Trophoblast cell (in vitro differentiated cells and primary cell): ENCODE data around the gene PRR14.
"Not testable (repeated sequence)": the region's sequence is repeated elsewhere in the genome, so short reads cannot be mapped to it uniquely, and the experiment has no call there.

Experiments
- DNase-seq, 2 donors: peaks; one replicate each; pipeline ENCODE4 v3.0.0-alpha.2; 2016
- H2AFZ ChIP-seq: 2 replicates; pipeline ENCODE4 v1.6.1; 2013; ENCODE audit warnings: low read length, moderate library complexity, mild to moderate bottlenecking; ENCODE audit not compliant: insufficient read depth, poor library complexity
- H2AK5ac ChIP-seq: 2 replicates; pipeline ENCODE4 v1.6.1; 2013; ENCODE audit warnings: mild to moderate bottlenecking, low read length
- H2BK120ac ChIP-seq: 2 replicates; pipeline ENCODE4 v1.6.1; 2013; ENCODE audit warnings: low read length, mild to moderate bottlenecking, moderate library complexity; ENCODE audit not compliant: insufficient read depth, poor library complexity
- H2BK12ac ChIP-seq: 2 replicates; pipeline ENCODE4 v1.6.1; 2013; ENCODE audit warnings: mild to moderate bottlenecking, low read length, moderate library complexity
- H2BK5ac ChIP-seq: 2 replicates; pipeline ENCODE4 v1.6.1; 2013; ENCODE audit warnings: low read length, low read depth, moderate library complexity, mild to moderate bottlenecking; ENCODE audit not compliant: poor library complexity
- H3K14ac ChIP-seq: 2 replicates; pipeline ENCODE4 v1.6.1; 2013; ENCODE audit warnings: mild to moderate bottlenecking, low read length
- H3K18ac ChIP-seq: 2 replicates; pipeline ENCODE4 v1.6.1; 2013; ENCODE audit warnings: mild to moderate bottlenecking, low read length
- H3K23ac ChIP-seq: 2 replicates; pipeline ENCODE4 v1.6.1; 2013; ENCODE audit warnings: low read length
- H3K27ac ChIP-seq: 2 replicates; pipeline ENCODE4 v1.5.1; 2013; ENCODE audit warnings: low read depth, mild to moderate bottlenecking, inconsistent platforms, low read length, moderate library complexity
- H3K27me3 ChIP-seq: 2 replicates; pipeline ENCODE4 v1.6.1; 2013; ENCODE audit warnings: inconsistent platforms, mild to moderate bottlenecking, low read length, moderate library complexity; ENCODE audit not compliant: insufficient read depth
- H3K36me3 ChIP-seq, 2 experiments: 1 replicate in 1 of 2; 2 replicates in 1 of 2; pipeline ENCODE4 v1.6.1; 2013; ENCODE audit warnings: low read length in 2 of 2, mild to moderate bottlenecking in 2 of 2, moderate library complexity in 1 of 2; ENCODE audit not compliant: insufficient read depth in 2 of 2, control insufficient read depth in 1 of 2
- H3K4ac ChIP-seq: 2 replicates; pipeline ENCODE4 v1.6.1; 2013; ENCODE audit warnings: low read depth, mild to moderate bottlenecking, low read length, moderate library complexity
- H3K4me1 ChIP-seq, 2 experiments: 1 replicate in 1 of 2; 2 replicates in 1 of 2; pipeline ENCODE4 v1.6.1; 2013; ENCODE audit warnings: low read length in 2 of 2, mild to moderate bottlenecking in 2 of 2, moderate library complexity in 1 of 2; ENCODE audit not compliant: insufficient read depth in 2 of 2, control insufficient read depth in 1 of 2
- H3K4me2 ChIP-seq: 2 replicates; pipeline ENCODE4 v1.6.1; 2013; ENCODE audit warnings: inconsistent platforms, mild to moderate bottlenecking, low read length, moderate library complexity
- H3K4me3 ChIP-seq: 2 replicates; pipeline ENCODE4 v1.5.1; 2013; ENCODE audit warnings: mild to moderate bottlenecking, low read depth, low read length, inconsistent platforms
- H3K79me1 ChIP-seq: one replicate; pipeline ENCODE4 v1.6.1; 2013; ENCODE audit warnings: low read length
- H3K79me2 ChIP-seq: 2 replicates; pipeline ENCODE4 v1.6.1; 2013; ENCODE audit warnings: low read length, mild to moderate bottlenecking; ENCODE audit not compliant: control insufficient read depth, insufficient read depth, poor library complexity
- H3K9ac ChIP-seq: 2 replicates; pipeline ENCODE4 v1.6.1; 2013; ENCODE audit warnings: mild to moderate bottlenecking, low read length
- H3K9me3 ChIP-seq: 2 replicates; pipeline ENCODE4 v1.6.1; 2013; ENCODE audit warnings: low read depth, mild to moderate bottlenecking, control low read depth, inconsistent platforms, low read length; ENCODE audit not compliant: insufficient read depth
- H4K12ac ChIP-seq: 2 replicates; pipeline ENCODE4 v1.6.1; 2013; ENCODE audit warnings: low read depth, mild to moderate bottlenecking, low read length, moderate library complexity
- H4K8ac ChIP-seq: 2 replicates; pipeline ENCODE4 v1.6.1; 2013; ENCODE audit warnings: low read depth, mild to moderate bottlenecking, low read length, moderate library complexity
- H4K91ac ChIP-seq: one replicate; pipeline ENCODE4 v1.6.1; 2013; ENCODE audit warnings: low read depth, mild to moderate bottlenecking, low read length, moderate library complexity
- WGBS: extraction: QIAGEN DNeasy Blood & Tissue Kit; methylation state at CpG from one replicate; pipeline ENCODE4 v1.1.7; 2013; ENCODE audit warnings: missing lambda C conversion rate; ENCODE audit not compliant: insufficient read length, insufficient coverage; ENCODE audit errors: extremely low coverage; 5-methylcytosine and 5-hydroxymethylcytosine counted together

PRR14 gene

DNA sequence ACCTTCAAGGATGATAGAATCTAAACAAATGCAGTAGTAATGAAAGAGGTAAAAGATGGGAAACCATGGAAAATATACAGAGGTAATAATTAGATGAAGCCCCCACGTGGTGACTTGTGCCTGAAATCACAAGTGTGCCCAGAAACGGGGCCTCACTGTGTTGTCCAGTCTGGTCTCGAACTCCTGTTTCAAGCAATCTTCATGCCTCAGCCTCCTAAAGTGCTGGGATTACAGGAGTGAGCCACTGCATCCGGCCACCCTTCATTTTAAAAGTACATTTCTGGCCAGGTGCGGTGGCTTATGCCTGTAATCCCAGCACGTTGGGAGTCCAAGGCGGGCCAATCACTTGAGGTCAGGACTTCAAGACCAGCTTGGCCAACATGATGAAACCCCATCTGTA, 14.2 kb upstream of the PRR14 start:
- peaks cover 9% of the 10 kb centered on the region for H3K79me1 ChIP-seq
- H3K9ac ChIP-seq, result no peak overlapping the region
- H4K8ac ChIP-seq, result no peak overlapping the region
- H3K27me3 ChIP-seq, result no peaks in the 10 kb centered on the region
- no peak overlapping the region for H2AK5ac ChIP-seq
- H3K23ac ChIP-seq, result no peak overlapping the region
- no peak overlapping the region for H3K27ac ChIP-seq
- no CpG with 5 or more reads among the region's 7 CpGs for WGBS
- H3K36me3 ChIP-seq, result no peaks in the 10 kb centered on the region
- peaks cover 0 to 2% of the 10 kb centered on the region in 2 experiments for H3K4me1 ChIP-seq
- H3K9me3 ChIP-seq, result no peaks in the 10 kb centered on the region
- no peak for DNase-seq
- no peak overlapping the region for H4K91ac ChIP-seq
- H2BK5ac ChIP-seq, result no peak overlapping the region
- no peak overlapping the region for H2BK12ac ChIP-seq
- no peak overlapping the region for H2AFZ ChIP-seq
- H3K4me2 ChIP-seq, result no peak overlapping the region
- H3K14ac ChIP-seq, result no peak overlapping the region
- H2BK120ac ChIP-seq, result no peak overlapping the region
- H3K79me2 ChIP-seq, result peaks cover 4% of the 10 kb centered on the region
- H3K18ac ChIP-seq, result no peak overlapping the region
- H3K4ac ChIP-seq, result no peak overlapping the region
- no peak overlapping the region for H4K12ac ChIP-seq
- H3K4me3 ChIP-seq, result no peak overlapping the region

- H3K23ac ChIP-seq, H4K12ac ChIP-seq, H2AK5ac ChIP-seq, H3K79me2 ChIP-seq, H3K79me1 ChIP-seq, H3K4me2 ChIP-seq, H3K14ac ChIP-seq, H3K9ac ChIP-seq, H3K4me1 ChIP-seq, H4K8ac ChIP-seq, DNase-seq, H2BK5ac ChIP-seq, H3K9me3 ChIP-seq, H3K36me3 ChIP-seq, H3K27me3 ChIP-seq, H2BK120ac ChIP-seq, H3K4ac ChIP-seq, H3K4me3 ChIP-seq, H3K18ac ChIP-seq, H3K27ac ChIP-seq, H2BK12ac ChIP-seq, H2AFZ ChIP-seq, H4K91ac ChIP-seq: not testable (repeated sequence)
- WGBS, result no CpG with 5 or more reads among the region's 10 CpGs
Measured at GRCh38 chr16:30637139-30637538, 13.6 kb upstream of the PRR14 start.

DNA sequence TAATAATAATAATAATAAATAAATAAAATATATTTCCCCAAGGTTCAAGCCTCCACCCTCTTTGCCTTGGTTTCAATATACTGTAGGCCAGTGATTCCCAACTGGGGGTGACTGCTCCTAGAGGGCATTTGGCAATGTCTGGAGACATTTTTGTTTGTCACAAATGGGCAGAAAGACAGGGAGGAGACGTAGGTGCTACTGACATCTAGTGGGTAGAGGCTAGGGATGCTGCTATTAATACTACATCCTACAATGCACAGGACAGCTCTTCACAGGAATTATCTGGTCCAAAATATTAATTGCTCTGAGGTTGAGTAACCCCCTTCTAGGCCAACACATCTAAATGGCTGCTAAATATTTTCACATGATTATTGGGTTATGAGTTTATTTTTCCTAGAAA, 12.8 kb upstream of the PRR14 start:
- H3K23ac ChIP-seq, result no peak overlapping the region
- peaks cover 0 to 2% of the 10 kb centered on the region in 2 experiments for H3K4me1 ChIP-seq
- no peak overlapping the region for H3K4ac ChIP-seq
- H3K27ac ChIP-seq, result no peak overlapping the region
- peaks cover 9% of the 10 kb centered on the region for H3K79me1 ChIP-seq
- H3K18ac ChIP-seq, result no peak overlapping the region
- H3K36me3 ChIP-seq, result no peaks in the 10 kb centered on the region
- H3K14ac ChIP-seq, result no peak overlapping the region
- no peak overlapping the region for H4K8ac ChIP-seq
- no peaks in the 10 kb centered on the region for H3K27me3 ChIP-seq
- no peak overlapping the region for H2BK120ac ChIP-seq
- no peak overlapping the region for H3K4me2 ChIP-seq
- no peak overlapping the region for H4K91ac ChIP-seq
- peak; percentile 48 to 80 for DNase-seq
- no peaks in the 10 kb centered on the region for H3K9me3 ChIP-seq
- H4K12ac ChIP-seq, result no peak overlapping the region
- no peak overlapping the region for H2BK5ac ChIP-seq
- no peak overlapping the region for H2AFZ ChIP-seq
- no peak overlapping the region for H3K9ac ChIP-seq
- H3K4me3 ChIP-seq, result no peak overlapping the region
- no peak overlapping the region for H2BK12ac ChIP-seq
- no CpG with 5 or more reads among the region's 1 CpG for WGBS
- H3K79me2 ChIP-seq, result peaks cover 4% of the 10 kb centered on the region
- H2AK5ac ChIP-seq, result no peak overlapping the region

GRCh38 chr16:30641378-30641982, 9.3 kb upstream of the PRR14 start:
- Histone ChIP-seq H4K8ac (no peak overlapping the region), H3K36me3 (no peaks in the 10 kb centered on the region), H3K4me1 (no peaks in the 10 kb centered on the region), H3K9ac (no peak overlapping the region), H3K14ac (no peak overlapping the region), H3K23ac (no peak overlapping the region), H3K4ac (no peak overlapping the region), H2BK12ac (no peak overlapping the region), H3K18ac (no peak overlapping the region), H4K91ac (no peak overlapping the region), H2AFZ (no peak overlapping the region), H2BK5ac (no peak overlapping the region), H3K27ac (no peak overlapping the region), H3K4me3 (no peak overlapping the region), H3K4me2 (no peak overlapping the region), H3K9me3 (no peaks in the 10 kb centered on the region), H3K79me2 (no peaks in the 10 kb centered on the region), H4K12ac (no peak overlapping the region), H2AK5ac (no peak overlapping the region), H3K27me3 (no peaks in the 10 kb centered on the region), H2BK120ac (no peak overlapping the region), H3K79me1 (no peaks in the 10 kb centered on the region)
- no CpG with 5 or more reads among the region's 3 CpGs for WGBS
- no peak for DNase-seq
